ENCODE measurements around the gene THEM5.

The THEM5 gene

DNA sequence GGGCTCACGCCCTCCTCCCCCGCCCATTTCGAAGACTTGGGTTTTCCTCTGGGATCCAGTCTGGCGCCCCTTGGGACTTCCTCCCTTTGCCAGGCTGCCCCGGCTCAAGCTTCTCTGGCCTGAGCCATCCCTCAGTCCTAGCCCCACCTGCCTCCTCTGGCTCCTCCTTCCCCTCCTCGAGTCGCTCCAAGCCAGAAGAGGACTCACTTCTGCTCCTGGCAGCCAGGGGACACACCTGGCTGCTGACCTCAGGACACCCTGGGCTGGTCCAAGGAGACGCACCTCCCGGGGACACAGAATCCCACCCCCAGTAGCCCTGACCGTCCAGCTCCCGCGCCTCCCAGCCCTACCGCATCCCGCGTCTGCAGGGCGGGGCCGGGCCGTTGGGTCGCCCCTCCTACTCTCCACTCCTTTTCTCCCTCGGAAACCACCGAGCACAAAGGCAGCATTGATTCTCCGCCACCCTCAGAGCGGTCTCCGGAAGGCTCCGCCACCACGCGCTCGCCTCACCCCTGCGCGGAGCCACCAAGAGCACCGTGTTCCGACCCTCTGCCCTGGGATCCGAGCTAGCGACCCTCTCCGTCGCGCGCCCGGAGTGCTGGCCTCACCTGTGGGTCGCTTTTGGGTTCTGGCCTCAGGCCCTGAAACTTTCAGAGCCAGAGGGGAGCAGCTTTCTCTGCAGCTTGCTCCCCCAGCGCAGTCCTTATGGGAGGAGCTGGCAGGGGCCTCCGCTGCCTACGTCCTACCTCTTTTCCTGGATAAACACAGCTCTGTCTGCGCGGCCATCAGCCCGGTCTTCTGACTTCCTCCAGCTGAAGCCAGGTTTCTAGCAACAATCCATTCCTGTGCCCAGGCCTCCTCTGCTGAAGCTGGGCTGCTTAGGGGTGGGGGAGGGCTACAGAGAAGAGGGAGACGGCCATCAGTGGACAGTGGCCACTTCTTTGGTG is 13.8 kb downstream of the THEM5 start, which contains the start of gene C2CD4D:
C2CD4D (minus strand) TSS at position 364 of the 947 bp plus-strand sequence. CDS start 831 bp downstream, outside the sequence.
- H3K4me3 ChIP-seq (ENCODE audit: low read length), result no peak within 1 kb of the TSS; the same call in 1 of the 2 replicates
- TF ChIP-seq ZNF274 (IDR thresholded peaks at IDR 0.05; ENCODE audit: low read depth, low read length), result no peak

DNA sequence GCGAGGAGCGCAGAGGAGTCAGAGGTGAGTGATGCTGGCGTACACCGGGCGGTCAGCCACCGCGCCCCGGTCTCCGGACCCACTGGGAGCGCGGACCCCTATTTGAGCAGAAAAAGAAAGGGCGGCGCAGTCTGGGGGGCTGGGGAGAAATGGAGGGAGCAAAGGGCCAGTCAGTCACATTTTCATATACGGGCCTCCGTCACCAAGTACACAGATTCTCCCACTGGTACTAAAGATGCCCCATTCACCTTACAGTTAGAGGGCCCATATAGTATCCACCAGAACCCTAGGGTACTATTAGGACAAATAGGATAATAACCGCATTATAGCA is 14.5 kb downstream of the THEM5 start:
- TF ChIP-seq ZNF274 (IDR thresholded peaks at IDR 0.05; ENCODE audit: low read depth, low read length), result no peak
- H3K4me3 ChIP-seq (ENCODE audit: low read length), result no peak overlapping the region; the same call in 1 of the 2 replicates

DNA sequence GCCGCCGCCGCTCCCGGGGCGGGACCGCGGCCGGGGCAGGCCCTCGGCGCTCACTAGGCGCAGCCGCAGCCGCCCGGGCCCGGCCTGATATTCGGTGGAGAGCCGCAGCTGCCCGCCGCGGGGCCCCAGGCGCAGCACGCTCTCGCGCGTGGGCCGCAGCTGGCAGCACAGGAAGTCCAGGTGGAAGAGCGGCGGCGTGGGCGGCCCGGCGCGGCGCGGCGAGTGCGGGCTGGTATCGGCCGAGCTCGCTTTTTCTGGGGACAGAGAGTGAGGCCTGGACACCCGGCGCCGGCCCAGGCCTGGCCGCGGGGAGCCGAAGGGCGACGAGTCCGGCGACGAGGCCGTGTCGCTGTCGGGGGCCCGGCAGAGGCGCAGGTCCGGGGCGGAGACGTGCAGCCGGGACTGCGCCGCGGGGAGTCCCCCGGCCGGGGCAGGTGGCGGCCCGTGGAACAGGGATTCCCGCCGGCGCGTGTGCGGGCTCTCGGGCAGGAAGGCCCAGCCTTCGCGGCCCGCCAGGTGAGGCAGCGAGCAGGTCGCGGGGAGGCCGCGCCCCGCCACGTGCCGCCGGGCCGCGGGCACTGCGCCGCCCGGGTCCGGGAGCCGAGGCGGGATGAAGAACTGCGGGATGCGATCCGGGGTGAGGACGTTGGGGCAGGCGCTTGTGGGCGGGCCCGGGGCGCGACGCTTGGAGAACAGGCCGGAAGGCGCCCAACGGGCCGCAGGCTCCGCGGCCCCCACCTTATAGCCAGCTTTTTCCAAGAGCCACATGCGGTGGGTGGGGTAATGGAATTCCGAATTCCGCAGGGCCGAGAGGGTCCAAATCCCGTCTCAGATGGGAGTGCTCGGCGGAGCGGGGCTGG is 15.1 kb downstream of the THEM5 start:
- no peak overlapping the region; the same call in 1 of the 2 replicates for H3K4me3 ChIP-seq (ENCODE audit: low read length)
- TF ChIP-seq ZNF274 (IDR thresholded peaks at IDR 0.05; ENCODE audit: low read depth, low read length), result no peak

DNA sequence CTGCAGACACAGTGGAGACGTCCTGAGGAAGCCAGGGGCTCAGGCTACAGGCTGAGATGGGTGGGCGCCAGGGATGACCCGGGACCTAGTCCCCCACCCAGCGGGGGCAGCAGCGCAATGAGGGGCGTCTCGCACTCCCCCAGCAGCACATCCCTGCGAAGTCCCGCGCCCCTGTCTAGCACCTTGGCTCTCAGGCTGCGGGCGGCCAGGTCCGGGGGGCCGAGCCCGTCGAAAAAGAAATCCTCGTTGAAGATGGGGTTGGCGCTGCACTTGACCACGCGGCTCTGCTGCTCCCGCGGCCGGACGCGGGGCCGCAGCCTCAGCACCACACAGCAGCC is 15.7 kb downstream of the THEM5 start:
- no peak overlapping the region; the same call in 1 of the 2 replicates for H3K4me3 ChIP-seq (ENCODE audit: low read length)
- TF ChIP-seq ZNF274 (IDR thresholded peaks at IDR 0.05; ENCODE audit: low read depth, low read length), result no peak

DNA sequence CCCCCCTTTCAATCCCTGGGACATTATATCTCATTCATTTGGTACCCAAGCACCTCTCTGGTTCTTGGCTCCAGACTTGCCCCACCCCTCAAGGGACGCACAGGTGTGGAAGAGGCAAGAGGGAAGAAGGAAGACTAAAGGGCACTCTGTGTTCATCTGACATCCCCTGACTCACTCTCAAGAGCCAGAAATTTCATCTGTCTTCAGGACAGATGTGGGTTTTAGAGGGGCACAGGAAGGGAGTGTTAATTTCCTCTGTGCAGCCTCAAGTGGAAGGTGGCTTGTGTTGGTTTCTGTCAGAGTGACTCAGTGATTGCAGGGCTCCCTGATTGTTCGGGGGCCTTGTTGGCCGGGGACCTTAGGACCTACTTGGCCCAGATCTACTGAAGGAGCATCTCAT is 16.3 kb downstream of the THEM5 start:
- no peak overlapping the region for H3K4me3 ChIP-seq (ENCODE audit: low read length)

DNA sequence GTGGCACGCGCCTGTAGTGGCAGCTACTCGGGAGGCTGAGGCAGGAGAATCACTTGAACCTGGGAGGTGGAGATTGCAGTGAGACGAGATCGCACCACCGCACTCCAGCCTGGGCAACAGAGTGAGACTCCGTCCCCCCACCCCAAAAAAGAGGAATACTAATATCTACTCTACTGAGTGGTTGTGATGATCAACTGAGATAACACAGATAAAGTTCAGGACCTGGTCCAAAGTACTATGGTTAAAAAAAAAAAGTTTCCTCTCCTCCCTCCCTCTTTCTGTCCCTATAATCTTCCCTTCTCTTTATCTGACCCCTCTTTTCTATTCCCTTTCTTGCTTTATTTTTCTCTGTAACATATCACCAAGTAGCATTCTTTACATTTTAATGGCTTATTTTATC is 17.9 kb downstream of the THEM5 start:
- no peak for TF ChIP-seq ZNF274 (IDR thresholded peaks at IDR 0.05; ENCODE audit: low read depth, low read length)
- no peak overlapping the region for H3K4me3 ChIP-seq (ENCODE audit: low read length)

More for the DNA sequence above, 16.3 kb downstream of the THEM5 start:
- TF ChIP-seq ZNF274 (IDR thresholded peaks at IDR 0.05; ENCODE audit: low read depth, low read length), result no peak

DNA sequence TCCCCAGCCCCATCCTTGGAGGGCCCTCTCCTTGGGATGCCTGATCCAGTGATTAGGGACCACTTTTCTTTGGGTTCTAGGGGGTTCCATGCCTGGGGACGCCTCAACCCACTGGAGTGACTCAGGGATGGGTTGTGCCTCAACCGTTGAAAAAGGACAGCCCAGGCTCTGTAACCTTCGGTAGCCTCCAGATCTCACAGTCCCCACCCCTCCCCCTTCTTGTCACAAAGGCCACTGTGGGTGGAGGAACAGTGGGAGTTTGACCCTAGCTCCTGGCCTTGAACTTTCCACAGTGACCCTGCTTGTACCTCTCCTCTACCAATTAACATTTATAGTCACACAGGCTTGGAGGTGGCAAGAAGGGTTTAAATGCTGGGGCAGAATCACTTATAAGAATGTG is 19.3 kb downstream of the THEM5 start:
- TF ChIP-seq ZNF274 (IDR thresholded peaks at IDR 0.05; ENCODE audit: low read depth, low read length), result no peak
- no peak overlapping the region for H3K4me3 ChIP-seq (ENCODE audit: low read length)

DNA sequence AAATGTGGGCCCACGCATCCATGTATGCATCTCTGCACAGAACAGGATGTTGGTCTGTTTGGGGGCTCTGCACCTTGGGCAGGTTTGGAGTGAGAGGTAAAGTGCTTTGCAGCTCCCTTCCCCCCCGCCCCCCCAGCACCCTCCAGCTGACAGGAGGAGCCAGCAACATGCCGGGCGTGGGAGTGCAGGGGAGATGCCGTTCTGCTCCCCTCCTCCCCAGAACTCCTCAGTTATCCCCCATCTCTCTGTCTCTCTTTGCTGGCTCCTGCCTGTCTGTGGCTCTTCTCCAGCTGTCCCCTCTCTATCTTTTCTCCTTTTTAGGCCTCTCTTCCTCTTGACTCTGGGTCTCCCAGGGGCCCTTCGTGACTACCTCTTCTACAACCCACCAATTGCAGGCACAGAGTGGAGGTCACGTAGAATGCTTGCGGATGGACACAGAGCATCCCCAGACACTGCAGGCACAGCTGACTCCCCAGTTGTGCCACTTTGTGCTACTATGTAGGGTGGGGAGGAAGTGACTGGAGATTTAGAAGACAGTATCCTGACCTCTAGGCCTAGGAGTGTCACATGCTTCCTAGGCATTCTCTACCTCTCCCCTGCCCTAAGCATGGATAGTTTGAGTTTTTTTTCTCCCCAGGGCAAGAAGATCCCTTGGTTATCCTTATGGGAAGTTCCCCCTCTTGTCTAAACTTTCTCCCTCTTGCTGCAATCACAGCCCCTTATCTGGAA is 20.2 kb downstream of the THEM5 start:
- TF ChIP-seq ZNF274 (IDR thresholded peaks at IDR 0.05; ENCODE audit: low read depth, low read length), result no peak
- no peak overlapping the region for H3K4me3 ChIP-seq (ENCODE audit: low read length)

DNA sequence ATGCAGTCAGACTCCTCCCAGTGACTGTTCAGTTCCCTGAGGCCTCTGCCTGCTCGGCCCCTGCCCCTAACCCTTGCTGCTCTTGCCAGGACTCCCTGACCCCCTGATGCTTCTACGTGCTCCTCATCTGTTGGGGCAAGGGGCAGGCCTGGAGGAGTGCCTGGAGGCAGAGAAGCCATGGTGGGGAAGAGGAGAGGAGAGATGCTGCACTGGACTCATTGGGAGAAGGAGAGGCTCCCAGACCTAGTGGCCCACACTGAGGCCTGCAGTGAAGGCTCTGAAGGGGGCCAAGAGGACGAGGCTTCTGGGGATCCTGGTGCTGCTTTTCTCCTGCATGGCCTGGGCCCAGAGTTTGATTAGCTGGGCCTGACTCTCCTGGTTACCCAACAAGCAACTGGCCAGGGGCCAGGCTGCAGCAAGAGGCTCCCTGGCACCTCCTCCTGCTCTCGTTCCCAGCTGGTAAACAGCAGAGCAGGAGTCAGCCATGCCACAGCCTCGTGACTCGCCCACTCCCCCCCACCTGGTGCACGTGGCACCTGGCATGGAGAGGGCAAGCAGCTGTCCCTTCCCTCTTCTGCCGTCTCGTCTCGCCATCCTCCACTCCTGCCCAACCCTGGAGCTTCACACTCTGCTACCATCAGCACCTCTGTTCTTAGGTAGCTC is 21.1 kb downstream of the THEM5 start:
- H3K4me3 ChIP-seq (ENCODE audit: low read length), result no peak overlapping the region

DNA sequence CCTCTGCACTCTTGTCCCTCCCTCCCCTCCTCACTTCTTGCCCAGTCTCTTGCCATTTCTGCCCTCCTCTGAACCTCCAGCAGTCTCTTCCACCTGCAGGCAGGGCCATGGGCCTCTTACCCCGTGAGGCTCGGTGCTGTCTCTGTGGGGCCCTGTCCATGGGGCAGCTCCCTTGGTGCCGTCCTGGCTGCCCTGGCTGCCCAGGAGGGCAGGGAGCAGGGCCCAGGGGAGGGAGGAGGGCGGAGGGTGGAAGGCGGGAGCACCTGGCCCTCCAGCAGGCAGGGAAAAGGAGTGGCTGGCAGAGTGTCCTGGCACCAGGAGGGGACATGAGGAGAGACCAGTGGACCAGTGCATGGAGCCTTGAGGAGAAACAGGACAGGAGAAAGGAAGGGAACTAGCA is 21.9 kb downstream of the THEM5 start, which contains the start of gene RORC:
RORC (minus strand) TSS at position 198 of the 400 bp plus-strand sequence; CDS start at position 160, 38 bp downstream.
- no peak for TF ChIP-seq ZNF274 (IDR thresholded peaks at IDR 0.05; ENCODE audit: low read depth, low read length)
- H3K4me3 ChIP-seq (ENCODE audit: low read length), result no peak within 1 kb of the TSS

More for the DNA sequence above, 21.1 kb downstream of the THEM5 start:
- TF ChIP-seq ZNF274 (IDR thresholded peaks at IDR 0.05; ENCODE audit: low read depth, low read length), result no peak

DNA sequence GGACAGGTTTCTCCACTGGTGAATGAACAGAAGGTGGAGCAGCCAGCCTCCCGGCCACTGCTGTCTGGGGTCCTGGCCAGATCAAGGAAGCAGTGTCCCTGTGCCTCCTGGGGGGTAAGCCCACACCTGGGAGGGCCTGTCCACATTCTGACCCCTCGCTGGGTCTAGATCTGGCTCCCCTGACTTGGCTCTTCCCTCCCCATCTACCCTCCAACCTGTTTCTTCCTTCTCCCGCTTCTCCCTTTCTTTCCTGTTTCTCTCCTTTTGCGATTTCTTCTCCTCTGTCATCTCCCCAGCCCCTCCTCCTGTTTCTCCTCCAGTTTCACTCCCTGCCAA is 22.3 kb downstream of the THEM5 start:
- TF ChIP-seq ZNF274 (IDR thresholded peaks at IDR 0.05; ENCODE audit: low read depth, low read length), result no peak
- no peak overlapping the region for H3K4me3 ChIP-seq (ENCODE audit: low read length)

DNA sequence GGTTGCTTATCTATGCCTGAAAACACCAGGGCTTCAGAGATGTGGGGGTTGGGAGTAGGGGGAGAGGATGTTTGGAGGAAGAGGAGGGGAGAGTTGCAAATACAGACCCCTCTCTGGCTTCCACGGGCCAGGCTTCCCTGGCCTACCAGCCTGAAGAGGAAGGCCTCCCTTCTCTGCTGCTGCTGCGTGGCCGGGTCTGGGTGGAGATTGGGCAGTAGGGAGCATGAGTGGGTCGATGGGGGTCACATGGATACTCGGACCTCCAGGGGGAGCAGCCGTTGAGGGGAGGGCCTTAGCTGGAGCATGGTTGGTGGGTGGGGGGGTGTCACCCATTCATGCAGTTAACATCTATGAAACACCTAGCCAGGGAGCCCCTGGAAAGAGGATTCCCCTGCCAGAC is 23.5 kb downstream of the THEM5 start:
- H3K4me3 ChIP-seq (ENCODE audit: low read length), result no peak overlapping the region
- no peak for TF ChIP-seq ZNF274 (IDR thresholded peaks at IDR 0.05; ENCODE audit: low read depth, low read length)

DNA sequence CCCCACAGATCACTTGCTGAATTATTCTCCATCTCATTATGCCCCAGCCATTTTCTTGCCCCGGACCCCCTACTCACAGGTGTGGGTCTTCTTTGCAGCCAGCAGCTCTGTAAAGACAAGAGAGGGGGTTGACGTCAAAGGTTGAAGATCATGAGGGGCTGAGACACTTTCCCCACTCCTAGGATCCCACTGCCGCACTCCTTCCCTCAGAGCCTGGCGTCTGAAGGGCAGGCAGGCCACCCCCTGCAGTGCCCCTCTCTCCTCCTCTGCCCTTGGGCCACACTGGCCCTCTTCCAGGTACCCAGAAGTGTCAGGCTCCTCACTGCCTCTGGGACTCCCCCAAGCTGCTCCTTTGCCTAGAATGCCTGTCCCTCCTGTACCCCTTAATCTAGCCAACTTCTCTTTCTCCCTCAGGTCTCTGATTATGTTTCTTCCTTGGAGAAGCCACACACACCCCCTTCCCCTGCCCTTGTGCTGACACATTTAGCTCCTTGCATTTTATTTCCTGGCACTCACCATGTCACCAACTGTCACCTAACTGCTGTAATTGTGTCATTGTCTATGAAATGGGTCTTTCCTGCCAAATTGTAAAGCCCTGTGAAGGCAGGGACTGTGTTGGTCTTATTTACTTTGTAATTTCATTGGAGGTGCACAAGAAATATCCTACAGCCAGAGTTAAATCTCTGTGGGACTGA is 24.0 kb downstream of the THEM5 start:
- no peak overlapping the region for H3K4me3 ChIP-seq (ENCODE audit: low read length)
- no peak for TF ChIP-seq ZNF274 (IDR thresholded peaks at IDR 0.05; ENCODE audit: low read depth, low read length)

Data from GM08714 (cell line).